DND-41 (cell line): ENCODE results near the gene RNF41.
"Not testable (repeated sequence)": the region's sequence is repeated elsewhere in the genome, so short reads cannot be mapped to it uniquely, and the experiment has no call there.

Source experiments
- EZH2 ChIP-seq: IDR thresholded peaks from 3 replicates; pipeline ENCODE4 v1.6.1; 2012; ENCODE audit warnings: borderline replicate concordance, low read depth, mild to moderate bottlenecking, moderate library complexity, low read length, inconsistent platforms; ENCODE audit not compliant: severe bottlenecking
- TF ChIP-seq, protein P1 (sequence below): IDR thresholded peaks from 2 replicates; pipeline ENCODE4 v1.5.1; 2012; ENCODE audit warnings: borderline replicate concordance, low read length, moderate library complexity, mild to moderate bottlenecking; ENCODE audit not compliant: poor library complexity, severe bottlenecking; ENCODE audit errors: extremely low read depth

DNA sequence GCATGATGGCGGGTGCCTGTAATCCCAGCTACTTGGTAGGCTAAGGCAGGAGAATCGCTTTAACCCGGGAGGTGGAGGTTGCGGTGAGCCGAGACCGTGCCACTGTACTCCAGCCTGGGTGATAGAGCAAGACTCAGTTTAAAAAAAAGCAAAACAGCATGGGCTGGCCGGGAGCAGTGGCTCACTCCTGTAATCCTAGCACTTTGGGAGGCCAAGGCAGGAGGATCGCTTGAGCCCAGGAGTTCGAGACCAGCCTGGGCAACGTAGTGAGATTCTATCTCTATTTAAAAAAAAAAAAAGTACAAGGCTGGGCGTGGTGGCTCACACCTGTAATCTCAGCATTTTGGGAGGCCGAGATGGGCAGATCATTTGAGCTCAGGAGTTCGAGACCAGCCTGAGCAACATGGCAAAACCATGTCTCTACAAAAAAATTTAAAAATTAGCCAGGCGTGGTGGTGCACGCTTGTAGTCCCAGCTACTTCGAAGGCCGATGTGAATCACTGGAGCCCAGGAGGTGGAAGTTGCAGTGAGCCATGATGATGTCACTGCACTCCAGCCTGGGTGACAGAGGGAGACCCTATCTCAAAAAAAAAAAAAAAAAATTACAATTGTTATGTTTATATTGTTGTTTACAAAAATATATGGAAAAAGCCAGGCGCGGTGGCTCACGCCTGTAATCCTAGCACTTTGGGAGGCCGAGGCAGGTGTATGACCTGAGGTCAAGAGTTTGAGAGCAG lies 65.1 kb downstream of the RNF41 start:
- TF ChIP-seq, protein P1, sequence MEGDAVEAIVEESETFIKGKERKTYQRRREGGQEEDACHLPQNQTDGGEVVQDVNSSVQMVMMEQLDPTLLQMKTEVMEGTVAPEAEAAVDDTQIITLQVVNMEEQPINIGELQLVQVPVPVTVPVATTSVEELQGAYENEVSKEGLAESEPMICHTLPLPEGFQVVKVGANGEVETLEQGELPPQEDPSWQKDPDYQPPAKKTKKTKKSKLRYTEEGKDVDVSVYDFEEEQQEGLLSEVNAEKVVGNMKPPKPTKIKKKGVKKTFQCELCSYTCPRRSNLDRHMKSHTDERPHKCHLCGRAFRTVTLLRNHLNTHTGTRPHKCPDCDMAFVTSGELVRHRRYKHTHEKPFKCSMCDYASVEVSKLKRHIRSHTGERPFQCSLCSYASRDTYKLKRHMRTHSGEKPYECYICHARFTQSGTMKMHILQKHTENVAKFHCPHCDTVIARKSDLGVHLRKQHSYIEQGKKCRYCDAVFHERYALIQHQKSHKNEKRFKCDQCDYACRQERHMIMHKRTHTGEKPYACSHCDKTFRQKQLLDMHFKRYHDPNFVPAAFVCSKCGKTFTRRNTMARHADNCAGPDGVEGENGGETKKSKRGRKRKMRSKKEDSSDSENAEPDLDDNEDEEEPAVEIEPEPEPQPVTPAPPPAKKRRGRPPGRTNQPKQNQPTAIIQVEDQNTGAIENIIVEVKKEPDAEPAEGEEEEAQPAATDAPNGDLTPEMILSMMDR: not testable (repeated sequence)
- not testable (repeated sequence) for TF ChIP-seq EZH2
